Lung (tissue), 12 donors: Measurements from ENCODE around the gene DNAJC11. TPM values are rescaled to one million over a fixed set of nuclear protein-coding genes. Genes with fewer than 3 reads are reported as not detected.

Experiments used
- ATAC-seq: fragments of 200-7000 bp; cut with Tn5 transposase; one replicate; pipeline ENCODE4 v1.9.1; 2020; ENCODE audit warnings: moderate number of reproducible peaks; ENCODE audit not compliant: insufficient read depth, low FRiP score
- DNase-seq, 3 donors: peaks; one replicate each; pipeline ENCODE4 v3.0.0-alpha.2; 2013 to 2017
- H3K27ac ChIP-seq, 2 donors: one replicate each; pipeline ENCODE4 v1.5.1; 2013; ENCODE audit warnings: mild to moderate bottlenecking in 2 of 2, moderate library complexity in 2 of 2, control low read depth in 1 of 2, inconsistent platforms in 1 of 2, low read depth in 1 of 2, low read length in 1 of 2
- H3K27me3 ChIP-seq, 3 donors: one replicate each; pipeline ENCODE4 v1.5.1; 2013; ENCODE audit warnings: low read length in 2 of 3; ENCODE audit not compliant: control insufficient read depth in 3 of 3, insufficient read depth in 3 of 3
- H3K36me3 ChIP-seq, 4 donors: one replicate each; pipeline ENCODE4 v1.5.1; 2013; ENCODE audit warnings: low read length in 4 of 4, mild to moderate bottlenecking in 1 of 4, moderate library complexity in 1 of 4; ENCODE audit not compliant: control insufficient read depth in 4 of 4, insufficient read depth in 4 of 4
- H3K4me1 ChIP-seq, 5 donors: one replicate each; pipeline ENCODE4 v1.5.1; 2013; ENCODE audit warnings: low read length in 5 of 5, mild to moderate bottlenecking in 2 of 5, moderate library complexity in 1 of 5; ENCODE audit not compliant: control insufficient read depth in 5 of 5, insufficient read depth in 5 of 5
- H3K4me3 ChIP-seq: one replicate; pipeline ENCODE4 v1.5.1; 2013; ENCODE audit warnings: mild to moderate bottlenecking, control low read depth, moderate library complexity
- H3K9ac ChIP-seq, 2 donors: one replicate each; pipeline ENCODE4 v1.5.1; 2013; ENCODE audit warnings: low read length in 2 of 2, control low read depth in 1 of 2; ENCODE audit not compliant: insufficient read depth in 1 of 2
- H3K9me3 ChIP-seq, 4 donors: one replicate each; pipeline ENCODE4 v1.5.1; 2013; ENCODE audit warnings: low read length in 3 of 4, mild to moderate bottlenecking in 1 of 4, moderate library complexity in 1 of 4; ENCODE audit not compliant: control insufficient read depth in 4 of 4, insufficient read depth in 3 of 4
- CTCF ChIP-seq: IDR thresholded peaks from 2 replicates; pipeline ENCODE4 v1.5.1; 2012; ENCODE audit warnings: mild to moderate bottlenecking; ENCODE audit errors: control extremely low read depth, extremely low read depth
- WGBS, 2 donors: extraction: QIAGEN DNeasy Blood & Tissue Kit; methylation state at CpG; one replicate each; pipeline ENCODE4 v1.1.7; 2013; 5-methylcytosine and 5-hydroxymethylcytosine counted together
- polyA plus RNA-seq, 2 donors: library from polyadenylated mRNA; stranded (reverse); fragments of 200-250 nt; gene quantifications; one replicate each; pipeline ENCODE4 v1.2.1, GENCODE V29; 2013
- total RNA-seq, 2 donors: library from RNA; depleted of rRNA in 1 of 2; stranded (reverse); fragments of >200 nt in 1 of 2; gene quantifications; one replicate each; pipeline ENCODE4 v1.2.1, GENCODE V29; 2014 to 2021
- donor health status: control.
- donor health status: control.
- donor health status: Bipolar disorder and iron deficiency.
- donor health status: healthy.
- donor health status: DM: yes; HTN: yes; CAD: no.

DNAJC11 gene
- total and polyA plus RNA-seq, 4 donors = 18.6 to 43.0 (median 30.4) TPM

GRCh38 chr1:6603915-6604558, 97.6 kb downstream of the DNAJC11 start:
- H3K9ac ChIP-seq = peak overlapping the region; percentile 42 to 80
- no peak overlapping the region for H3K4me3 ChIP-seq
- no peak for TF ChIP-seq CTCF
- peak overlapping the region; percentile 96 to 100 for H3K27ac ChIP-seq
- WGBS, 2 donors = 24 to 40% methylated on average over 19 of the region's 19 CpGs
- no peaks in the 10 kb centered on the region for H3K27me3 ChIP-seq
- peaks cover 3 to 30% (median 14%) of the 10 kb centered on the region in 5 donors for H3K4me1 ChIP-seq
- peak; percentile 81 to 83 (median 83) for DNase-seq
- H3K36me3 ChIP-seq = peaks cover 0 to 2% (median under 1%) of the 10 kb centered on the region in 4 donors
- ATAC-seq = no peak
- H3K9me3 ChIP-seq = no peaks in the 10 kb centered on the region

GRCh38 chr1:6603238-6603914, 98.2 kb downstream of the DNAJC11 start:
- H3K27me3 ChIP-seq = no peaks in the 10 kb centered on the region
- H3K9ac ChIP-seq = peak overlapping the region; percentile 42 to 80
- H3K9me3 ChIP-seq = no peaks in the 10 kb centered on the region
- H3K4me1 ChIP-seq = peaks cover 3 to 30% (median 16%) of the 10 kb centered on the region in 5 donors
- peaks cover 0 to 5% (median 2%) of the 10 kb centered on the region in 4 donors for H3K36me3 ChIP-seq
- H3K4me3 ChIP-seq = peak overlapping the region; percentile 41
- peak overlapping the region; percentile 96 to 100 for H3K27ac ChIP-seq
- TF ChIP-seq CTCF = no peak
- ATAC-seq (peak; percentile 4), DNase-seq (peak; percentile 79 to 90 (median 85))
- WGBS, 2 donors = 0 to 1% methylated on average over 36 of the region's 36 CpGs

- H3K4me3 ChIP-seq = peak within 1 kb of the TSS; percentile 95
- no peaks in the 10 kb centered on the region for H3K27me3 ChIP-seq
- H3K27ac ChIP-seq = peak within 1 kb of the TSS; percentile 96 to 100
- H3K36me3 ChIP-seq = peaks cover 0 to 9% (median 6%) of the 10 kb centered on the region in 4 donors
- peak; percentile 89 for ATAC-seq
- peak within 1 kb of the TSS; percentile 63 to 80 for H3K9ac ChIP-seq
- no peak for TF ChIP-seq CTCF
- DNase-seq = peak; percentile 90 to 94 (median 91)
- no peaks in the 10 kb centered on the region for H3K9me3 ChIP-seq
- H3K4me1 ChIP-seq = peaks cover 3 to 30% (median 16%) of the 10 kb centered on the region in 5 donors
- WGBS, 2 donors = 0% methylated on average over 46 to 84 of the region's 84 CpGs
Observed at GRCh38 chr1:6602669-6603237, 98.9 kb downstream of the DNAJC11 start, which contains the start of gene KLHL21. KLHL21 (minus strand) TSS chr1:6602869; CDS start chr1:6602817, 52 bp downstream.
